Type B pancreatic cell (in vitro differentiated cells): Measurements from ENCODE around the gene TENT4A. TPM values are rescaled to one million over a fixed set of nuclear protein-coding genes. Genes with fewer than 3 reads are reported as not detected.

Source experiments
- DNase-seq: peaks from one replicate; pipeline ENCODE4 v3.0.0; 2021; ENCODE audit warnings: mixed read lengths; ENCODE audit not compliant: unreplicated experiment; ENCODE audit errors: extremely low spot score
- H3K27ac Mint-ChIP-seq: 2 replicates; pipeline ENCODE4 v1.8.0; 2021; ENCODE audit warnings: mild to moderate bottlenecking, mixed read lengths
- H3K27me3 Mint-ChIP-seq: 2 replicates; pipeline ENCODE4 v1.8.0; 2021; ENCODE audit warnings: mixed read lengths
- H3K36me3 Mint-ChIP-seq: 2 replicates; pipeline ENCODE4 v1.8.0; 2021; ENCODE audit warnings: mixed read lengths
- H3K4me1 Mint-ChIP-seq: one replicate; pipeline ENCODE4 v1.8.0; 2021; ENCODE audit warnings: mixed read lengths; ENCODE audit not compliant: unreplicated experiment
- H3K4me3 Mint-ChIP-seq: 2 replicates; pipeline ENCODE4 v1.8.0; 2021; ENCODE audit warnings: mild to moderate bottlenecking, mixed read lengths
- H3K9me3 Mint-ChIP-seq: 2 replicates; pipeline ENCODE4 v1.8.0; 2021; ENCODE audit warnings: mixed read lengths
- CTCF ChIP-seq: fragments of 200-600 bp; sonication (generic); conservative IDR thresholded peaks from 2 replicates; pipeline ENCODE4 v1.5.0; 2021; ENCODE audit warnings: antibody characterized with exemption, mild to moderate bottlenecking
- total RNA-seq: library from RNA; stranded (reverse); gene quantifications from 2 replicates; pipeline ENCODE4 v1.2.1, GENCODE V29; 2021; ENCODE audit warnings: low replicate concordance

The TENT4A gene
- total RNA-seq, 1 donor from 2014 or later: 34.1 TPM

GRCh38 chr5:6700074-6700684 is 13.1 kb upstream of the TENT4A start:
- Mint-ChIP-seq H3K4me3 (no peak overlapping the region), H3K4me1 (peaks cover 7% of the 10 kb centered on the region), H3K27me3 (peaks cover 42% of the 10 kb centered on the region), H3K36me3 (no peaks in the 10 kb centered on the region), H3K9me3 (no peaks in the 10 kb centered on the region), H3K27ac (no peak overlapping the region)
- DNase-seq: no peak
- TF ChIP-seq CTCF: no peak

GRCh38 chr5:6700685-6701355 is 12.4 kb upstream of the TENT4A start:
- Mint-ChIP-seq H3K9me3 (no peaks in the 10 kb centered on the region), H3K4me1 (peaks cover 7% of the 10 kb centered on the region), H3K27me3 (peaks cover 39% of the 10 kb centered on the region), H3K36me3 (no peaks in the 10 kb centered on the region), H3K4me3 (no peak overlapping the region), H3K27ac (no peak overlapping the region)
- TF ChIP-seq CTCF: no peak
- no peak for DNase-seq

- H3K9me3 Mint-ChIP-seq: no peaks in the 10 kb centered on the region
- no peak overlapping the region for H3K27ac Mint-ChIP-seq
- H3K36me3 Mint-ChIP-seq: no peaks in the 10 kb centered on the region
- H3K27me3 Mint-ChIP-seq: peaks cover 37% of the 10 kb centered on the region
- no peak for TF ChIP-seq CTCF
- no peak for DNase-seq
- H3K4me1 Mint-ChIP-seq: peaks cover 7% of the 10 kb centered on the region
- no peak overlapping the region for H3K4me3 Mint-ChIP-seq
Observed at GRCh38 chr5:6701491-6701890, 11.7 kb upstream of the TENT4A start.

GRCh38 chr5:6702633-6703032 is 10.6 kb upstream of the TENT4A start:
- Mint-ChIP-seq H3K4me3 (no peak overlapping the region), H3K9me3 (no peaks in the 10 kb centered on the region), H3K36me3 (no peaks in the 10 kb centered on the region), H3K4me1 (peaks cover 7% of the 10 kb centered on the region), H3K27me3 (peaks cover 30% of the 10 kb centered on the region), H3K27ac (no peak overlapping the region)
- DNase-seq: peak; percentile 13
- TF ChIP-seq CTCF: no peak

- peaks cover 26% of the 10 kb centered on the region for H3K27me3 Mint-ChIP-seq
- H3K4me3 Mint-ChIP-seq: no peak overlapping the region
- H3K27ac Mint-ChIP-seq: peak overlapping the region; percentile 40
- H3K9me3 Mint-ChIP-seq: no peaks in the 10 kb centered on the region
- TF ChIP-seq CTCF: no peak
- H3K4me1 Mint-ChIP-seq: peaks cover 7% of the 10 kb centered on the region
- H3K36me3 Mint-ChIP-seq: no peaks in the 10 kb centered on the region
- no peak for DNase-seq
Observed at GRCh38 chr5:6703806-6704205, 9.4 kb upstream of the TENT4A start.
